Peyer's patch (tissue), 4 donors: ENCODE measurements around the gene GPD2.

ENCODE experiments used
- CTCF ChIP-seq, 6 experiments: fragments of 450-650 bp in 4 of 6; fragments of 200-600 bp in 2 of 6; sonication (generic) in 1 of 6; IDR thresholded peaks; one replicate each; pipeline ENCODE4 v1.5.1; 2017 to 2019; ENCODE audit warnings: antibody characterized with exemption in 6 of 6, mild to moderate bottlenecking in 3 of 6, moderate library complexity in 1 of 6
- POLR2A ChIP-seq, 2 donors: fragments of 450-650 bp; IDR thresholded peaks; one replicate each; pipeline ENCODE4 v1.5.1; 2017; ENCODE audit warnings: antibody characterized with exemption in 2 of 2, mild to moderate bottlenecking in 2 of 2, moderate library complexity in 2 of 2

- TF ChIP-seq CTCF (IDR thresholded peaks at IDR 0.05) (no peak), POLR2A (IDR thresholded peaks at IDR 0.05) (no peak)
Observed at GRCh38 chr2:156518138-156518537, 82.0 kb downstream of the GPD2 start.
